HEK293 (cell line): ENCODE results near the gene NCAPD3.

ENCODE experiments used
- CTCF ChIA-PET: fragments of 350-600 bp; formaldehyde crosslinking; extraction: SDS; loops from one replicate; lab custom pipeline; 2021; ENCODE audit warnings: antibody characterized with exemption; lab: Yijun Ruan, JAX
- POLR2A ChIA-PET: fragments of 300-600 bp; formaldehyde crosslinking; extraction: SDS; loops from one replicate; lab custom pipeline; 2020; ENCODE audit warnings: antibody characterized with exemption, inconsistent platforms; lab: Yijun Ruan, JAX
- H3K27ac ChIP-seq: fragments of 200-500 bp; sonication (Bioruptor generic); 2 replicates; pipeline ENCODE4 v1.5.1; 2014; ENCODE audit warnings: low read depth, low read length, control low read depth, inconsistent platforms; ENCODE audit errors: extremely low read depth
- H3K36me3 ChIP-seq, 2 experiments: fragments of 200-500 bp in 1 of 2; sonication (Bioruptor generic) in 1 of 2; 1 replicate in 1 of 2; 2 replicates in 1 of 2; pipeline ENCODE4 v1.5.1; 2014 to 2017; ENCODE audit warnings: inconsistent platforms in 2 of 2, low read length in 2 of 2; ENCODE audit not compliant: control insufficient read depth in 2 of 2, insufficient read depth in 1 of 2
- H3K4me1 ChIP-seq: fragments of 200-500 bp; sonication (Bioruptor generic); 2 replicates; pipeline ENCODE4 v1.5.1; 2014; ENCODE audit warnings: mild to moderate bottlenecking, low read length, inconsistent platforms; ENCODE audit not compliant: control insufficient read depth, insufficient read depth
- H3K4me3 ChIP-seq: 2 replicates; pipeline ENCODE4 v1.5.1; 2011; ENCODE audit warnings: low read depth, mild to moderate bottlenecking, control low read depth, low read length, moderate library complexity
- H3K9me3 ChIP-seq: fragments of 200-500 bp; sonication (Bioruptor generic); 2 replicates; pipeline ENCODE4 v1.5.1; 2014; ENCODE audit warnings: low read depth, low read length, inconsistent platforms; ENCODE audit not compliant: control insufficient read depth, insufficient read depth
- GLIS2 ChIP-seq: fragments of 450-650 bp; formaldehyde crosslinking; IDR thresholded peaks from 2 replicates; pipeline ENCODE4 v1.5.1; 2016; ENCODE audit warnings: missing biosample characterization, missing genetic modification characterization
- KLF1 ChIP-seq: fragments of 450-650 bp; formaldehyde crosslinking; IDR thresholded peaks from 2 replicates; pipeline ENCODE4 v1.5.1; 2016; ENCODE audit warnings: missing biosample characterization, missing genetic modification characterization
- MZF1 ChIP-seq: fragments of 450-650 bp; formaldehyde crosslinking; IDR thresholded peaks from 2 replicates; pipeline ENCODE4 v1.5.1; 2017; ENCODE audit warnings: missing biosample characterization, missing genetic modification characterization, borderline replicate concordance
- PATZ1 ChIP-seq: fragments of 450-650 bp; formaldehyde crosslinking; IDR thresholded peaks from 2 replicates; pipeline ENCODE4 v1.5.1; 2016; ENCODE audit warnings: missing biosample characterization, missing genetic modification characterization
- PBX3 ChIP-seq: sonication (generic); formaldehyde crosslinking; IDR thresholded peaks from 2 replicates; pipeline ENCODE4 v1.8.1; 2022; ENCODE audit warnings: mild to moderate bottlenecking, moderate library complexity, missing genetic modification reagents
- PRDM6 ChIP-seq: fragments of 450-650 bp; formaldehyde crosslinking; IDR thresholded peaks from 2 replicates; pipeline ENCODE4 v1.5.1; 2017; ENCODE audit warnings: missing biosample characterization, missing genetic modification characterization
- ZBTB20 ChIP-seq: fragments of 450-650 bp; formaldehyde crosslinking; IDR thresholded peaks from 2 replicates; pipeline ENCODE4 v1.5.1; 2016; ENCODE audit warnings: missing biosample characterization, missing genetic modification characterization
- ZBTB7A ChIP-seq: fragments of 450-650 bp; formaldehyde crosslinking; IDR thresholded peaks from 2 replicates; pipeline ENCODE4 v1.5.1; 2016; ENCODE audit warnings: low read depth, missing biosample characterization, missing genetic modification characterization
- ZEB2 ChIP-seq: fragments of 450-650 bp; formaldehyde crosslinking; IDR thresholded peaks from 2 replicates; pipeline ENCODE4 v1.5.1; 2016; ENCODE audit warnings: missing biosample characterization, missing genetic modification characterization
- ZNF202 ChIP-seq: fragments of 450-650 bp; formaldehyde crosslinking; IDR thresholded peaks from 2 replicates; pipeline ENCODE4 v1.5.1; 2016; ENCODE audit warnings: missing biosample characterization, missing genetic modification characterization, borderline replicate concordance
- ZNF214 ChIP-seq: fragments of 450-650 bp; formaldehyde crosslinking; IDR thresholded peaks from 2 replicates; pipeline ENCODE4 v1.5.1; 2017; ENCODE audit warnings: missing biosample characterization, mild to moderate bottlenecking, missing genetic modification characterization, borderline replicate concordance
- ZNF23 ChIP-seq: fragments of 450-650 bp; formaldehyde crosslinking; IDR thresholded peaks from 2 replicates; pipeline ENCODE4 v1.5.1; 2016; ENCODE audit warnings: missing biosample characterization, missing genetic modification characterization, borderline replicate concordance
- ZNF341 ChIP-seq: fragments of 450-650 bp; formaldehyde crosslinking; IDR thresholded peaks from 2 replicates; pipeline ENCODE4; 2016; ENCODE audit warnings: low read depth, missing biosample characterization, missing genetic modification characterization
- ZNF366 ChIP-seq: fragments of 450-650 bp; formaldehyde crosslinking; conservative IDR thresholded peaks from 2 replicates; pipeline ENCODE4 v1.5.1; 2016; ENCODE audit warnings: missing biosample characterization, missing genetic modification characterization
- ZNF391 ChIP-seq: fragments of 450-650 bp; formaldehyde crosslinking; IDR thresholded peaks from 2 replicates; pipeline ENCODE4 v1.5.1; 2016; ENCODE audit warnings: low read depth, missing biosample characterization, missing genetic modification characterization, borderline replicate concordance
- ZNF394 ChIP-seq: fragments of 450-650 bp; formaldehyde crosslinking; IDR thresholded peaks from 2 replicates; pipeline ENCODE4 v1.5.1; 2016; ENCODE audit warnings: missing biosample characterization, missing genetic modification characterization, mild to moderate bottlenecking, moderate library complexity, borderline replicate concordance
- ZNF423 ChIP-seq: fragments of 450-650 bp; formaldehyde crosslinking; IDR thresholded peaks from 2 replicates; pipeline ENCODE4 v1.5.1; 2016; ENCODE audit warnings: missing biosample characterization, missing genetic modification characterization
- ZNF48 ChIP-seq: fragments of 450-650 bp; formaldehyde crosslinking; IDR thresholded peaks from 2 replicates; pipeline ENCODE4 v1.5.1; 2016; ENCODE audit warnings: missing biosample characterization, missing genetic modification characterization
- ZNF510 ChIP-seq: fragments of 450-650 bp; formaldehyde crosslinking; IDR thresholded peaks from 2 replicates; pipeline ENCODE4 v1.5.1; 2018; ENCODE audit warnings: mild to moderate bottlenecking, missing genetic modification characterization, missing biosample characterization; ENCODE audit not compliant: insufficient replicate concordance
- ZNF555 ChIP-seq: fragments of 450-650 bp; formaldehyde crosslinking; conservative IDR thresholded peaks from 2 replicates; pipeline ENCODE4 v1.5.1; 2017; ENCODE audit warnings: missing biosample characterization, mild to moderate bottlenecking, missing genetic modification characterization, inconsistent platforms
- ZNF670 ChIP-seq: fragments of 450-650 bp; formaldehyde crosslinking; IDR thresholded peaks from 2 replicates; pipeline ENCODE4 v1.5.1; 2016; ENCODE audit warnings: missing biosample characterization, missing genetic modification characterization, low read depth
- ZNF677 ChIP-seq: fragments of 450-650 bp; IDR thresholded peaks from 2 replicates; pipeline ENCODE4 v1.5.0; 2018; ENCODE audit warnings: missing biosample characterization, mild to moderate bottlenecking, missing genetic modification characterization, moderate library complexity
- ZNF707 ChIP-seq: fragments of 450-650 bp; formaldehyde crosslinking; IDR thresholded peaks from 2 replicates; pipeline ENCODE4 v1.5.1; 2016; ENCODE audit warnings: missing biosample characterization, missing genetic modification characterization
- ZNF791 ChIP-seq: fragments of 450-650 bp; formaldehyde crosslinking; IDR thresholded peaks from 2 replicates; pipeline ENCODE4 v1.5.1; 2016; ENCODE audit warnings: missing biosample characterization, missing genetic modification characterization
- TF ChIP-seq, protein P1 (sequence below): fragments of 450-650 bp; formaldehyde crosslinking; IDR thresholded peaks from 2 replicates; pipeline ENCODE4 v1.5.1; 2016; ENCODE audit warnings: missing biosample characterization, missing genetic modification characterization, low read depth
- TF ChIP-seq, protein P2 (sequence below): fragments of 450-650 bp; formaldehyde crosslinking; IDR thresholded peaks from 2 replicates; pipeline ENCODE4 v1.5.1; 2016; ENCODE audit warnings: missing biosample characterization, missing genetic modification characterization

Gene NCAPD3

DNA sequence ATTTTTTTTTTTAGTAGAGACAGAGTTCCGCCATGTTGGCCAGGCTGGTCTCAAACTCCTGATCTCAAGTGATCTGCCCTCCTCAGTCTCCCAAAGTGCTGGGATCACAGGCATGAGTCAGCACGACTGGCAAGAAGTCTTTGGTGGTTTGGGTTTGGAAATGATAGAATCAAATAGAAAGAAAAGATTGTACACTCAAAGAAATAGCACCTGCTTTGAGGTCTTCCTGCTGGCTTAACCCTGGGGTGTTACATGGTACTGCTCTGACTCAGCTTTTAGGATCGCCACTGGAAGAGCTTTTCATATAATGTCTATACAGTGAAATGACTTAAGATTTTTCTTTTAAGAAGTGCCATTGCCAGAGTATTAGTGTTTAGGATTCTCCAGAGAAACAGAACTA, 104.7 kb downstream of the NCAPD3 start (continued):
- TF ChIP-seq PATZ1 (tag by site-specific recombination) (no peak), ZEB2 (tag by site-specific recombination) (no peak), PBX3 (no peak), ZNF670 (tag by site-specific recombination) (no peak), ZBTB7A (tag by site-specific recombination) (no peak), MZF1 (tag by site-specific recombination) (no peak)
- TF ChIP-seq, protein P1, sequence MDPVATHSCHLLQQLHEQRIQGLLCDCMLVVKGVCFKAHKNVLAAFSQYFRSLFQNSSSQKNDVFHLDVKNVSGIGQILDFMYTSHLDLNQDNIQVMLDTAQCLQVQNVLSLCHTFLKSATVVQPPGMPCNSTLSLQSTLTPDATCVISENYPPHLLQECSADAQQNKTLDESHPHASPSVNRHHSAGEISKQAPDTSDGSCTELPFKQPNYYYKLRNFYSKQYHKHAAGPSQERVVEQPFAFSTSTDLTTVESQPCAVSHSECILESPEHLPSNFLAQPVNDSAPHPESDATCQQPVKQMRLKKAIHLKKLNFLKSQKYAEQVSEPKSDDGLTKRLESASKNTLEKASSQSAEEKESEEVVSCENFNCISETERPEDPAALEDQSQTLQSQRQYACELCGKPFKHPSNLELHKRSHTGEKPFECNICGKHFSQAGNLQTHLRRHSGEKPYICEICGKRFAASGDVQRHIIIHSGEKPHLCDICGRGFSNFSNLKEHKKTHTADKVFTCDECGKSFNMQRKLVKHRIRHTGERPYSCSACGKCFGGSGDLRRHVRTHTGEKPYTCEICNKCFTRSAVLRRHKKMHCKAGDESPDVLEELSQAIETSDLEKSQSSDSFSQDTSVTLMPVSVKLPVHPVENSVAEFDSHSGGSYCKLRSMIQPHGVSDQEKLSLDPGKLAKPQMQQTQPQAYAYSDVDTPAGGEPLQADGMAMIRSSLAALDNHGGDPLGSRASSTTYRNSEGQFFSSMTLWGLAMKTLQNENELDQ (tag by site-specific recombination): no peak

- ChIA-PET CTCF (interaction anchor here (1.5 kb wide), 1 partner anchor 68 kb away, joined by 4 read pairs; no protein-coding TSS in a partner anchor), POLR2A (no interaction called here)
- Histone ChIP-seq H3K27ac (no peak overlapping the region), H3K36me3 (no peaks in the 10 kb centered on the region), H3K9me3 (no peaks in the 10 kb centered on the region), H3K4me3 (no peak overlapping the region), H3K4me1 (no peaks in the 10 kb centered on the region)
- TF ChIP-seq KLF1 (tag by site-specific recombination): no peak
- TF ChIP-seq, protein P2, sequence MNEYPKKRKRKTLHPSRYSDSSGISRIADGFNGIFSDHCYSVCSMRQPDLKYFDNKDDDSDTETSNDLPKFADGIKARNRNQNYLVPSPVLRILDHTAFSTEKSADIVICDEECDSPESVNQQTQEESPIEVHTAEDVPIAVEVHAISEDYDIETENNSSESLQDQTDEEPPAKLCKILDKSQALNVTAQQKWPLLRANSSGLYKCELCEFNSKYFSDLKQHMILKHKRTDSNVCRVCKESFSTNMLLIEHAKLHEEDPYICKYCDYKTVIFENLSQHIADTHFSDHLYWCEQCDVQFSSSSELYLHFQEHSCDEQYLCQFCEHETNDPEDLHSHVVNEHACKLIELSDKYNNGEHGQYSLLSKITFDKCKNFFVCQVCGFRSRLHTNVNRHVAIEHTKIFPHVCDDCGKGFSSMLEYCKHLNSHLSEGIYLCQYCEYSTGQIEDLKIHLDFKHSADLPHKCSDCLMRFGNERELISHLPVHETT (tag by site-specific recombination): no peak
- no peak for TF ChIP-seq ZNF366 (tag by site-specific recombination)
- TF ChIP-seq GLIS2: no peak
- no peak for TF ChIP-seq ZBTB20 (tag by site-specific recombination)
Measured at GRCh38 chr11:134118006-134118405, 105.8 kb downstream of the NCAPD3 start.

- no peak overlapping the region for H3K4me3 ChIP-seq
- TF ChIP-seq ZNF23 (tag by site-specific recombination) (no peak), ZNF510 (tag by site-specific recombination) (no peak), ZNF48 (tag by site-specific recombination) (no peak), ZNF677 (no peak), ZNF423 (tag by site-specific recombination) (no peak), ZNF202 (no peak), ZNF214 (no peak), ZNF394 (tag by site-specific recombination) (no peak), ZNF391 (no peak), ZNF341 (tag by site-specific recombination) (no peak), ZNF791 (no peak), PRDM6 (no peak), ZNF555 (tag by site-specific recombination) (no peak), ZNF707 (tag by site-specific recombination) (no peak)
- TF ChIP-seq, all 188 proteins: peak for 0
- CTCF ChIA-PET: no interaction called here
- Histone ChIP-seq H3K9me3 (no peaks in the 10 kb centered on the region), H3K4me1 (no peaks in the 10 kb centered on the region), H3K27ac (no peak overlapping the region), H3K36me3 (no peaks in the 10 kb centered on the region; a peak in 1 of 3 replicates)
- POLR2A ChIA-PET: no interaction called here
Measured at GRCh38 chr11:134116210-134116609, 107.6 kb downstream of the NCAPD3 start.
